ENCODE results near the gene RELL1.

The RELL1 gene

GRCh38 chr4:37604461-37604860, 81.7 kb downstream of the RELL1 start:
- in situ Hi-C loops (cut with MboI; ENCODE audit: low sequenced_read_pairs): loop anchor here (10.0 to 25.0 kb wide), 2 partner anchors 170 to 408 kb away; no protein-coding TSS in a partner anchor

GRCh38 chr4:37603711-37604110, 82.5 kb downstream of the RELL1 start:
- in situ Hi-C loops (cut with MboI; ENCODE audit: low sequenced_read_pairs): loop anchor here (10.0 to 25.0 kb wide), 2 partner anchors 171 to 409 kb away; no protein-coding TSS in a partner anchor

- in situ Hi-C loops (cut with MboI; ENCODE audit: low sequenced_read_pairs): loop anchor here (10.0 to 25.0 kb wide), 2 partner anchors 172 to 409 kb away; no protein-coding TSS in a partner anchor
These were observed 83.1 kb downstream of the RELL1 start for GRCh38 chr4:37603070-37603468.

- in situ Hi-C loops (cut with MboI; ENCODE audit: low sequenced_read_pairs): loop anchor here (10.0 to 25.0 kb wide), 2 partner anchors 172 to 410 kb away; no protein-coding TSS in a partner anchor
These were observed 83.6 kb downstream of the RELL1 start for GRCh38 chr4:37602454-37603069.

- in situ Hi-C loops (cut with MboI; ENCODE audit: low sequenced_read_pairs): loop anchor here (10.0 to 25.0 kb wide), 2 partner anchors 173 to 411 kb away; no protein-coding TSS in a partner anchor
These were observed 84.6 kb downstream of the RELL1 start for GRCh38 chr4:37601531-37601930.

GRCh38 chr4:37599092-37599790, 86.9 kb downstream of the RELL1 start:
- in situ Hi-C loops (cut with MboI; ENCODE audit: low sequenced_read_pairs): no loop called here

GRCh38 chr4:37597034-37597433, 89.1 kb downstream of the RELL1 start:
- in situ Hi-C loops (cut with MboI; ENCODE audit: low sequenced_read_pairs): no loop called here

GRCh38 chr4:37595875-37596680, 90.1 kb downstream of the RELL1 start:
- in situ Hi-C loops (cut with MboI; ENCODE audit: low sequenced_read_pairs): no loop called here

GRCh38 chr4:37594099-37594498, 92.1 kb downstream of the RELL1 start:
- in situ Hi-C loops (cut with MboI; ENCODE audit: low sequenced_read_pairs): no loop called here

- in situ Hi-C loops (cut with MboI; ENCODE audit: low sequenced_read_pairs): no loop called here
These were observed 94.8 kb downstream of the RELL1 start for GRCh38 chr4:37591349-37591748.

- in situ Hi-C loops (cut with MboI; ENCODE audit: low sequenced_read_pairs): no loop called here
These were observed 96.2 kb downstream of the RELL1 start for GRCh38 chr4:37590016-37590415.

- in situ Hi-C loops (cut with MboI; ENCODE audit: low sequenced_read_pairs): no loop called here
These were observed 98.0 kb downstream of the RELL1 start for GRCh38 chr4:37588150-37588549.

GRCh38 chr4:37586194-37586593, 100.0 kb downstream of the RELL1 start:
- in situ Hi-C loops (cut with MboI; ENCODE audit: low sequenced_read_pairs): no loop called here

GRCh38 chr4:37584493-37585060, 101.6 kb downstream of the RELL1 start:
- in situ Hi-C loops (cut with MboI; ENCODE audit: low sequenced_read_pairs): no loop called here

- in situ Hi-C loops (cut with MboI; ENCODE audit: low sequenced_read_pairs): no loop called here
These were observed 102.1 kb downstream of the RELL1 start for GRCh38 chr4:37584071-37584470.

GRCh38 chr4:37573566-37573965, 112.6 kb downstream of the RELL1 start:
- in situ Hi-C loops (cut with MboI; ENCODE audit: low sequenced_read_pairs): no loop called here

- in situ Hi-C loops (cut with MboI; ENCODE audit: low sequenced_read_pairs): no loop called here
These were observed 117.7 kb downstream of the RELL1 start for GRCh38 chr4:37568489-37568888.

GRCh38 chr4:37567836-37568235, 118.3 kb downstream of the RELL1 start:
- in situ Hi-C loops (cut with MboI; ENCODE audit: low sequenced_read_pairs): no loop called here

GRCh38 chr4:37562592-37562991, 123.6 kb downstream of the RELL1 start:
- in situ Hi-C loops (cut with MboI; ENCODE audit: low sequenced_read_pairs): no loop called here

GRCh38 chr4:37561803-37562207, 124.4 kb downstream of the RELL1 start:
- in situ Hi-C loops (cut with MboI; ENCODE audit: low sequenced_read_pairs): no loop called here

- in situ Hi-C loops (cut with MboI; ENCODE audit: low sequenced_read_pairs): no loop called here
These were observed 124.9 kb downstream of the RELL1 start for GRCh38 chr4:37561196-37561802.
